Left ventricle myocardium inferior (tissue), 1 donor: ENCODE measurements around the gene ITGB1BP1. TPM values are rescaled to one million over a fixed set of nuclear protein-coding genes. Genes with fewer than 3 reads are reported as not detected.

Experiments
- DNase-seq: peaks from one replicate; pipeline ENCODE4 v3.0.0-alpha.2; 2020
- H3K27ac ChIP-seq: fragments of 200-600 bp; replicated peaks from 2 replicates; pipeline ENCODE4 v1.8.0; 2021
- H3K27me3 ChIP-seq: fragments of 200-600 bp; 2 replicates; pipeline ENCODE4 v1.8.0; 2021; ENCODE audit warnings: low read depth
- H3K36me3 ChIP-seq: fragments of 200-600 bp; 2 replicates; pipeline ENCODE4 v1.8.0; 2021
- H3K4me1 ChIP-seq: fragments of 200-600 bp; 2 replicates; pipeline ENCODE4 v1.8.0; 2021
- H3K4me3 ChIP-seq: fragments of 200-600 bp; 2 replicates; pipeline ENCODE4 v1.8.0; 2021; ENCODE audit warnings: mild to moderate bottlenecking, moderate library complexity
- H3K9me3 ChIP-seq: fragments of 200-600 bp; replicated peaks from 2 replicates; pipeline ENCODE4 v1.8.0; 2021
- intact Hi-C: fragments of 100-400 bp; cut with micrococcal nuclease; formaldehyde crosslinking; loops from one replicate; pipeline ENCODE4 v1.11.0; 2022
- total RNA-seq: library from RNA; stranded (reverse); fragmentation: NEBNext Ultra II Directional; extraction: Animal tissue kit (Norgen Biotek cat#: 25700); gene quantifications from one replicate; pipeline ENCODE4 v1.2.1, GENCODE V29; 2021
- TF ChIP-seq, protein P1 (sequence below): fragments of 200-600 bp; IDR thresholded peaks from 2 replicates; pipeline ENCODE4 v1.8.0; 2021; ENCODE audit warnings: antibody characterized with exemption, mild to moderate bottlenecking, borderline replicate concordance
- donor health status: DM: no; HTN: yes; CAD: no; lungs with severe emphysema.

ITGB1BP1 gene
- total RNA-seq, 1 donor from 2014 or later, result 75.6 TPM

DNA sequence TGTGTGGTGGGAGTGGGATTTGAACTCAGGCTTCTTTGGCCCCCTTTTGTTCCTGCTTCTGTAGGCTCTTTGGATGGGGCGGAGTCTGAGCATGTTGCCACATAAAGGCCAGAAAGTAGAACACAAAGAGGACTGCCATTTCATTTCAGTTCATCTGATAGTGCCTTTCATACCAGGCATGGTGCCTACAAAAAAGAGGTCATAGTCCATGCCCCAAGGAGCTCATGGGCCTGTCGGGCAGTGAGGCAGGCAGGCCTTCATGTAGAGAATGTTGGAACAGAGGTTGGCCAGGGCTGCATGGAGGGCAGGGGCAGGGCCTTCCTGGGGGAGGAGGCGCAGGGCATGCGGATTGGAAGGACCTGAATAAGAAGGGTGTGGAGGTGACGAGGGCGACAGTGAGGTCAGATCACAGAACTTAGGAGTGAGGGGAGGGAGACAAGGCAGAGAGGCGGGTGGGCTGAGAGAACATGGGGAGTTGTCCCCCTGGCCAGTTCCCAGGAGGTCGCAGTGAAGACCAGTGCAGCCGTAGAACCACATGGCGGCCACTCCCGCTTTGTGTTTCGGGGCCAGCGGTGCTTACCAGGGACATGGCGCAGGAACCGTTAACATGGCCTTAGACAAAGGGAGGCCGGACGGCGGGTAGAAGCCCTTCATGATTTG is 49.1 kb downstream of the ITGB1BP1 start:
- H3K27ac ChIP-seq, result no peak overlapping the region
- no peaks in the 10 kb centered on the region for H3K27me3 ChIP-seq
- H3K4me3 ChIP-seq, result no peak overlapping the region
- no peak for DNase-seq
- no peaks in the 10 kb centered on the region for H3K9me3 ChIP-seq
- H3K4me1 ChIP-seq, result peaks cover 27% of the 10 kb centered on the region
- TF ChIP-seq, protein P1, sequence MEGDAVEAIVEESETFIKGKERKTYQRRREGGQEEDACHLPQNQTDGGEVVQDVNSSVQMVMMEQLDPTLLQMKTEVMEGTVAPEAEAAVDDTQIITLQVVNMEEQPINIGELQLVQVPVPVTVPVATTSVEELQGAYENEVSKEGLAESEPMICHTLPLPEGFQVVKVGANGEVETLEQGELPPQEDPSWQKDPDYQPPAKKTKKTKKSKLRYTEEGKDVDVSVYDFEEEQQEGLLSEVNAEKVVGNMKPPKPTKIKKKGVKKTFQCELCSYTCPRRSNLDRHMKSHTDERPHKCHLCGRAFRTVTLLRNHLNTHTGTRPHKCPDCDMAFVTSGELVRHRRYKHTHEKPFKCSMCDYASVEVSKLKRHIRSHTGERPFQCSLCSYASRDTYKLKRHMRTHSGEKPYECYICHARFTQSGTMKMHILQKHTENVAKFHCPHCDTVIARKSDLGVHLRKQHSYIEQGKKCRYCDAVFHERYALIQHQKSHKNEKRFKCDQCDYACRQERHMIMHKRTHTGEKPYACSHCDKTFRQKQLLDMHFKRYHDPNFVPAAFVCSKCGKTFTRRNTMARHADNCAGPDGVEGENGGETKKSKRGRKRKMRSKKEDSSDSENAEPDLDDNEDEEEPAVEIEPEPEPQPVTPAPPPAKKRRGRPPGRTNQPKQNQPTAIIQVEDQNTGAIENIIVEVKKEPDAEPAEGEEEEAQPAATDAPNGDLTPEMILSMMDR, result no peak
- peaks cover 48% of the 10 kb centered on the region for H3K36me3 ChIP-seq
- intact Hi-C loops, result no loop called here

DNA sequence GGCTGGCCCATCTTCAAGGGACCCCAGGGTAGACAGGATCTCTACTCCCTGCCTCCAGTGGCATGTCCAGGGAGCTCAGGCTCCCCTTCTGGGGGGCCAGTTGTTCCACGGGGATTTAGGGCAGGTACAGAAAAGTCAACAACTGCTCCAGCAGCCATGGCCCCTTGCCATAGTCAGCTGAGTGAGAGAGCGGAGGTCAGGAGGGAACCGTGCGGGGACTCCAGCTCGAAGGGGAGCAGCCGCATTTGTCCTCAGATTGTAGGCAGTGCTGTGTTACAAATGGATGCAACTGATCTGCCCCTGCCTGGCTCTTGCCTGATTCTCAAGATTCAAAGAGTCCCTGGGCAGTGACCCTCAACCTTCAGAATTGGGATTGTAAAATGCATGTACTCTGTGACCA is 49.9 kb downstream of the ITGB1BP1 start:
- H3K36me3 ChIP-seq, result peaks cover 55% of the 10 kb centered on the region
- TF ChIP-seq, protein P1, result no peak
- DNase-seq, result no peak
- H3K27ac ChIP-seq, result no peak overlapping the region
- intact Hi-C loops, result no loop called here
- peaks cover 19% of the 10 kb centered on the region for H3K4me1 ChIP-seq
- no peaks in the 10 kb centered on the region for H3K9me3 ChIP-seq
- no peak overlapping the region for H3K4me3 ChIP-seq
- H3K27me3 ChIP-seq, result no peaks in the 10 kb centered on the region

DNA sequence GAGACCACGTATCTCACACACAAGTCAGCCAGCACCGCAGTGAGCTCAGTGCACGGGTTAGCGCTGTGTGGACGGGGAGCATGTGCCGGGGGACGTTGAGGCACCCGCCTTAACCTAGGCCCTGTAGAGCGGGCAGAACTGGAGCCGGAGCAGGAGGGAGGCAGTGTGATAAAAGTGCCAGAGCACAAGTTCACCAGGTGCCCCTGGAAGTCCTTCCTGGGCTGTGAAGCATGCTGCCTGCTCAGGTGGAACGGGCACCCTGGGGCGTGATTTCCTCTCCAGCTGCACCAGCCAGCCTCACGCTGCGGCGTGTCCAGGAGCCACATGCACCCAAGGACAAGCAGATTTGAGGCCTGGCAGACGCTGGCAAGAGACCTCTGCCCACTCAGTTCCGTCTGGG is 50.3 kb downstream of the ITGB1BP1 start:
- no peaks in the 10 kb centered on the region for H3K9me3 ChIP-seq
- H3K27ac ChIP-seq, result no peak overlapping the region
- no peak for DNase-seq
- H3K36me3 ChIP-seq, result peaks cover 59% of the 10 kb centered on the region
- H3K4me1 ChIP-seq, result peaks cover 17% of the 10 kb centered on the region
- TF ChIP-seq, protein P1, result no peak
- no peak overlapping the region for H3K4me3 ChIP-seq
- H3K27me3 ChIP-seq, result no peaks in the 10 kb centered on the region
- intact Hi-C loops, result no loop called here

DNA sequence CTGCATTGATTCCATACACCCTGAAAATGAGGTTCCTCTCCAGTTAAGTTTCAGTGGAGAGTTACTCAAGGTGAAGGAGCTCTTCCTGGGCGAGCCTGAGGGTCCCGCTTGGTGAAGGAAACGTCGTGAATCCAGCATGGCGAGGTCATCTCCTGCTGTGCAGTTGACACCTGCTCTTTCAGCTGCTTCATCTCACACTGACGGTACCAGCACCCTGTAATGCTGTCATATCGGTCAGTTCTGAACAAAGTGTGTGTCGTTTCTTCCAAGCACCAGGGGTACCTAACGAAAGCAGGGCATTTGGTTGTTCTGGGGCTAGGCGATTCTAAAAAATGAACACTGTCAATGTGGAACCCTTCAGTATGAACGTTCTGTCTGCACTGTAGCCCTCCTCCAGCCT is 52.6 kb downstream of the ITGB1BP1 start:
- TF ChIP-seq, protein P1, result no peak
- no peaks in the 10 kb centered on the region for H3K27me3 ChIP-seq
- peaks cover 70% of the 10 kb centered on the region for H3K36me3 ChIP-seq
- no peaks in the 10 kb centered on the region for H3K9me3 ChIP-seq
- no peak for DNase-seq
- intact Hi-C loops, result no loop called here
- peaks cover 4% of the 10 kb centered on the region for H3K4me1 ChIP-seq
- no peak overlapping the region for H3K4me3 ChIP-seq
- no peak overlapping the region for H3K27ac ChIP-seq

DNA sequence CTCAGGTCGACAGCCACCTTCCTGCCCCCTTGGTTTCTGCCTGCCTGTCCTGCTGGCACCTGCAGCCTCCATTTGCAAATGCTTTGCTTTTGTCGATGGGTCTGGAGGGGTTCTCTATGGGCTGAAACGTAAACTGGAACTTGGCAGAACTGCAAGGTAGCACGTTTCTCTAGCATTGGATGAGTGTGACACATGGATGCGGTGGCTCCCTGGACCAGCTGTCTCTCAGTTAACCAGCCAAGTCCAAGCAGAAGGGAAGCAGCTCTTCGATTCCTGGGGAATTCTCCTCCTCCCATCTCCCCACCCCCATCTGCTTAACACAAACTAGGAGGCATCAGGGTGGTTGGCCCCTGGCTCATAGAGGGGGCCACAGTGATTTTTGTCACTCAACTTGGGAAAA is 57.3 kb downstream of the ITGB1BP1 start:
- Histone ChIP-seq H3K4me1 (peaks cover 15% of the 10 kb centered on the region), H3K27me3 (no peaks in the 10 kb centered on the region), H3K27ac (no peak overlapping the region), H3K4me3 (no peak overlapping the region), H3K36me3 (peaks cover 71% of the 10 kb centered on the region), H3K9me3 (no peaks in the 10 kb centered on the region)
- TF ChIP-seq, protein P1, result no peak
- intact Hi-C loops, result no loop called here
- no peak for DNase-seq
